Islet of Langerhans (tissue), 1 donor: ENCODE results near the gene FN3K.
"Not testable (repeated sequence)": the region's sequence is repeated elsewhere in the genome, so short reads cannot be mapped to it uniquely, and the experiment has no call there.

Experiments used
- FAIRE-seq: peaks from one replicate; lab custom pipeline; 2011; peaks lifted over from hg19 to GRCh38; lab: Jason Lieb, UNC

Gene FN3K

DNA sequence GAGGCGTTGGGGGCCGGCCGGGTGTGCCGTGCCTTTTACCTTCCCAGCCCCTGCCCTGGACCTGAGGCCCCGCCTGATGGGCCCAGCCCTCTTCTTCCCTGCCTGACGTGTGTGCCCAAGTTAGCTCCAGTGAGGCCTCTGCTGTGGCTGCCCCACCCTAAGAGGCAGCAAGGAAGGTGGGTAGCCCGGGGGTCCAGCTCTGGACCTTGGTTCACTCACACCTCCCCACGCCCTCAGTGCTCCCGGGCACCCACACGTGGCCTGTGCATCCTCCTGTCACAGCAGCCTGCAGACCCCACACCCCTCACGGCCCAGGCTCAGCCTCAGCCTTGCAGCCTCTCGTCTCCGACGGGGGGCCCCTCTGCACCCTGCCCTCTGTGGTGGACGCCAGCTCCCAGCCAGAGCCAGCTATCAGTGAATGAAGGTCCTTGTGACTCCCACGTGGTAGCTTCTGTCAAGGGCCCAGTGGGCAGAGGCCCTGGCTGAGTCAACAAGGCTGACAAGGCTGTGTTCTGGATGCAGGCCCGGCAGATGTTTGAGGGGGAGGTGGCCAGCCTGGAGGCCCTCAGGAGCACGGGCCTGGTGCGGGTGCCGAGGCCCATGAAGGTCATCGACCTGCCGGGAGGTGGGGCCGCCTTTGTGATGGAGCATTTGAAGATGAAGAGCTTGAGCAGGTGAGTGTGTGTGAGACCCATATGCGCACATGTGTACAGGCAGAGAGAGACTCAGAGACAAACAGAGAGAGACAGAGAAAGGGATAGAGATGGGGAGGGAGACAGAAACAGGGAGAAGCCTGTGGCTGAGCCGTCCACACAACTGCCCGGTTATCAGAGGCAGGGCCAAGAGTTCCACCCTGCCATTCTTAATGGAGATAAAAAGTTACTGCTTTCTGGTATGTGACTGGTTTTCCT lies 2.8 kb downstream of the FN3K start:
- FAIRE-seq: no peak

GRCh38 chr17:82740906-82741759 lies 5.7 kb downstream of the FN3K start:
- no peak for FAIRE-seq

DNA sequence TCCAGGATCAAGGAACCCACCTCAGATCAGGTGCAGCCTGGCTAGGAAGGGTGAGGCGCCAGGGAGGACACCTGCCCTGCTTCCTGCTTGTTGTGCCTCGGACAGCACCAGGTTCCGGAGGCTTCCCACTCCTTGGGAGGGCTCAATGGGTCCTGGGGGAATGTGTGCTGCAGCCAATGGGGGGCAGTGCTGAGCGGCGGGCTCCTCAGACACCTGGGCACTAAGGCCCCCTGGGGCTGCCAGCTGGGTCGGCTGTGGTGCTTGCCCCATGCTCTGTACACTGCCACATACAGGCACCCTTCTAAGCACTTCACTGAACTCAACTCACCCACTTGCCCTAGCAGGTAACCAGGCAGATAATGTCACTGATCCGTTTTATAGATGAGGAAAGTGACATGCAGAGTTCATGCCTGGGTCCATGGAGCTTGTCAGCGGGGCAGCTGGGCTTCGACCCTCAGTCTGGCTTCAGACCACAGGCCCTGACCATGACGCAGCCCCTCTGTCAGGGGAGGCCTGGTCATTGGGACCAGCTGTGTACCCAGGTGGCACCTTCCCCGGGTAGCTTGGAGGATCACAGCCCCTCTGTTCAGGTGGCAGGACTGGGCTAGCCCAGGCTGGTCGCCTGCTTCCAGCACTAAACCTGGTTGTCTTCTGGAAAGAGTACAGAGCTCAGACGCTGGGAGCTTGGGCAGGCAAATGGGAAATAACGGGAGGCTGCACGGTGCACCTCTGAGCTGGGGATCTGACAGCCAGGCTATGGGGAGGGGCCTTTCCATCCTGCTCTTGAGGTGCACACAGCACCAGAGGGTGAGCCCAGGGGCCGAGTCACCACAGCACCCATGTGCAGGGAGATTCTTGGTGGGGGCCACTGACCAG lies 8.2 kb downstream of the FN3K start:
- FAIRE-seq: no peak

GRCh38 chr17:82744736-82745135 lies 9.3 kb downstream of the FN3K start:
- not testable (repeated sequence) for FAIRE-seq

GRCh38 chr17:82745524-82745923 lies 10.1 kb downstream of the FN3K start:
- no peak for FAIRE-seq

GRCh38 chr17:82748756-82749155 lies 13.3 kb downstream of the FN3K start:
- FAIRE-seq: no peak

DNA sequence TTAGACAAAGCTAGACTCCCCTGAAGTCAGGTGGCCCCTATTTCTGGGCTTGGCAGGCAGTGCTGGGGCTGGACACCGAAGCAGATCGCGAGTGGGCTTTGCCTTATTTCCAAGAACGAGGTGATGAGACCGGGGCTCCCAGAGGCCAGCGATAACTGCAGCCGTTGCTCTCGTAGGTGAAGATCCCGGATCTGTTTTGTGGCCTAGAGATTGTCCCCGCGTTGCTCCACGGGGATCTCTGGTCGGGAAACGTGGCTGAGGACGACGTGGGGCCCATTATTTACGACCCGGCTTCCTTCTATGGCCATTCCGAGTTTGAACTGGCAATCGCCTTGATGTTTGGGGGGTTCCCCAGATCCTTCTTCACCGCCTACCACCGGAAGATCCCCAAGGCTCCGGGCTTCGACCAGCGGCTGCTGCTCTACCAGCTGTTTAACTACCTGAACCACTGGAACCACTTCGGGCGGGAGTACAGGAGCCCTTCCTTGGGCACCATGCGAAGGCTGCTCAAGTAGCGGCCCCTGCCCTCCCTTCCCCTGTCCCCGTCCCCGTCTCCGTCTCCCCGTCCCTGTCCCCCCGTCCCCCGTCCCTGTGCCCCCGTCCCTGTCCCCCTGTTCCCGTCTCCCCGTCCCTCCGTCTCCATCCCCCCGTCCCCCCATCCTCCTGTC lies 15.0 kb downstream of the FN3K start:
- no peak for FAIRE-seq

- no peak for FAIRE-seq
Measured at GRCh38 chr17:82751171-82751570, 15.8 kb downstream of the FN3K start.

DNA sequence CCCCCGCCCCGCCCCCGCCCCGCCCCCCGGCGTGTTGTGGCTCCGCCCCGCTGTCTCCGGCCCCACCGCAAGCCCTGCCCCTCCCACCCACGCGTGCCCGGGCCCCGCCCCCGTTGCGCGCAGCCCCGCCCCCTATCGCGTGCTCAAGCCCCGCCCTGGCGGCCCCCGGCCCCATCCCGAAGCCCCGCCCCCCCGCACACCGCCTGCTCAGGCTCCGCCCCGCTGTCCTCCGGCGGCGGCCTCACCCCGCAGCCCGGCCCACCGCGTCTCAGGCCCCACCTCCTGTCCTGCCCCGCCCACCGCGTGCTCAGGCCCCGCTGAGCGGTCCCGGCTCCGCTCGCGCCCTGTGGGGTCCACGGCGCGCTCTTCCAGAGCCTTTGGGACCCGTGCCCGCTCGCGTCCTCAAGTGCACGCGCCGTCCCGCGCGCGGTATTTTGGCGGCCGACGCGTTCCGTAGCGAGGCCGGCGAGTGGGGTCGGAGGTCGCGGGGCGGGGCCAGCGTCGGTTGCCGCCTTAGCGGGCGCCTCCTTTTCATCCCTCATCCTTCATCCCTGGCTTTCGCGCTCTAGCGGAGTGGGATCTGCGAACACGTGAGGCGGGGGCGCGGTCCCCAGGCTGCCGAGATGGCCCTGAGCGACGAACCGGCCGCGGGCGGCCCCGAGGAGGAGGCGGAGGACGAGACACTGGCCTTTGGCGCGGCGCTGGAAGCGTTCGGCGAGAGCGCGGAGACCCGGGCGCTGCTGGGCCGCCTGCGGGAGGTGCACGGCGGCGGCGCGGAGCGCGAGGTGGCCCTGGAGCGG lies 16.4 kb downstream of the FN3K start, which contains the start of gene TBCD:
TSS of gene TBCD (plus strand) at position 495 of the 800 bp plus-strand sequence. CDS start at position 624, 129 bp downstream.
- FAIRE-seq: no peak

- FAIRE-seq: no peak
Measured at GRCh38 chr17:82752371-82753200, 17.2 kb downstream of the FN3K start.

- FAIRE-seq: no peak
Measured at GRCh38 chr17:82753201-82753464, 17.7 kb downstream of the FN3K start.

- no peak for FAIRE-seq
Measured at GRCh38 chr17:82754297-82755208, 19.1 kb downstream of the FN3K start.

DNA sequence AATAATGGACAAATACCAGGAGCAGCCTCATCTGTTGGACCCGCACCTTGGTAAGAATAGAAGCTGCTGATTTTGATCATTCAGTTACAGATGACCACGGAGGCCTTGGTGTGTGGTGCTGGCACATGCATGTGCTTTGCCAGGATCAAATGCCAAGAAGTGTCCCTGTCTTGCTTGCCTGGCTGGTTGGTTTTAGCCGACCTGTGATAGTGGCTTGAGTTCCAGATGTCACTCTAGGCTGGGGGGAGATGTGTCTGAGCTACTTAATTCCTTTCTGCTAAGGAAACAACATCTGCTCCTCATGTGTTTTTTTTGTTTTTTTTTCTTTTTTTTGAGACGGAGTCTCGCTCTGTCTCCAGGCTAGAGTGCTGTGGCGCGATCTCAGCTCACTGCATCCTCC lies 20.8 kb downstream of the FN3K start:
- FAIRE-seq: no peak

GRCh38 chr17:82765371-82765770 lies 30.0 kb downstream of the FN3K start:
- no peak for FAIRE-seq

DNA sequence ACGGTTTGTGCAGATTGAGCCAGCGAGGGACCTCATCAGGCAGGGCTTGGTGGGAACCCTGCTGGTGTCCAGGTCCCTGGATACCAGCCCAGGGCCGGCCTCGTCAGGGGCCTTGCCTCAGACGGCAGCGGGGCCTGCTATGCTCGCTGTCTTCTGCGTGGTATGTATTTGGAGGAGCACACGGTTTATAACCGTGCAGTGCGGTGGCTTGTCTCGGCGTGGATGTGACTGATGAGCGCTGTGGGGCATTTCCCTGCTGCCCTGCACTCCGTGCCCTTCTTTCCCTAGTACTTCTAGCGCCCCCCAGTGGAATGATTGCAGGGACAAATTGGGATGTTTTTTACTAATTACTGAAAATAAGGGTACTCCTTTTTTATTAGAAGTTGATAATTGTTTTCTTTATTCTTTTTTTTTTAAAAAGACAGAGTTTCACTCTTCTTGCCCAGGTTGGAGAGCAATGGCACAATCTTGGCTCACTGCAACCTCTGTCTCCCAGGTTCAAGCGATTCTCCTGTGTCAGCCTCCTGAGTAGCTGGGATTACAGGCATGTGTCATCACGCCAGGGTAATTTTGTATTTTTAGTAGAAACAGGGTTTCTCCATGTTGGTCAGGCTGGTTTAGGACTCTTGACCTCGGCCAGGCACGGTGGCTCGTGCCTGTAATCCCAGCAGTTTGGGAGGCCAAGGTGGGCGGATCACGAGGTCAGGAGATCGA lies 31.8 kb downstream of the FN3K start:
- no peak for FAIRE-seq

- FAIRE-seq: no peak
Measured at GRCh38 chr17:82769041-82769440, 33.6 kb downstream of the FN3K start.

- no peak for FAIRE-seq
Measured at GRCh38 chr17:82772026-82772425, 36.6 kb downstream of the FN3K start.

GRCh38 chr17:82774456-82774855 lies 39.0 kb downstream of the FN3K start:
- FAIRE-seq: not testable (repeated sequence)
